ENCODE results near the gene MSH2. TPM values are rescaled to one million over a fixed set of nuclear protein-coding genes. Genes with fewer than 3 reads are reported as not detected.

Gene MSH2
- total RNA-seq, 4 donors from 2014 or later = 5.7 to 12.9 (median 8.5) TPM

DNA sequence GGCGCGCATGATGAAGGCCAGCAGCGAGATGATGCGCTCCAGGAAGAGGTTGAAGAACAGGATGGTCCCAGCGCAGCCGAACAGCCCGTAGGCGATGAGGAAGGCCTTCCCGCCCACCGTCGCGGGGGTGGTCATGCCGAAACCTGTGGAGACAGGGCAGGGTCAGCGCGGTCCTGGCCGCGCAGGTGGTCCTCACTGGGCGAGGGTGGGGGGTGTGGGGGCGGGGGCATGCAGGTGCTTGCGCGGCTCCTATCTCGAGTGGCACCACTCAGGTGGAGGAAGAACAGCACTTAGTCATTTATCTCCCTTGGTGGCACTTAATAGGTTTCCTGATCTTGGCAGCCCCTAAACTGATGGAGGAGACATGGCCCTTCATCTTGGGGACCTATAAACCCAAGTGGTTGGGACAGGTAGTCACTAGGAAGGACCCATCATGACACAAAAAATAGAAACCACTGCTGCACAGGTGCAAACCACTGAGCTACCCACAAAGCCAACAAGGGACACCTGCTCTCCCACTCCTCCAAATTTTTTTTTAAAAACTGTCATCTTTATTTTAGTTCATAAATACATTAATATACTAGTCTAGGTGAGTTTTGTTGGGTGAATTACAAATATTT is 118.8 kb downstream of the MSH2 start:
- peaks cover 51% of the 10 kb centered on the region for H3K27me3 ChIP-seq
- TF ChIP-seq EP300 (IDR thresholded peaks at IDR 0.05) = no peak
- TF ChIP-seq, protein P1, sequence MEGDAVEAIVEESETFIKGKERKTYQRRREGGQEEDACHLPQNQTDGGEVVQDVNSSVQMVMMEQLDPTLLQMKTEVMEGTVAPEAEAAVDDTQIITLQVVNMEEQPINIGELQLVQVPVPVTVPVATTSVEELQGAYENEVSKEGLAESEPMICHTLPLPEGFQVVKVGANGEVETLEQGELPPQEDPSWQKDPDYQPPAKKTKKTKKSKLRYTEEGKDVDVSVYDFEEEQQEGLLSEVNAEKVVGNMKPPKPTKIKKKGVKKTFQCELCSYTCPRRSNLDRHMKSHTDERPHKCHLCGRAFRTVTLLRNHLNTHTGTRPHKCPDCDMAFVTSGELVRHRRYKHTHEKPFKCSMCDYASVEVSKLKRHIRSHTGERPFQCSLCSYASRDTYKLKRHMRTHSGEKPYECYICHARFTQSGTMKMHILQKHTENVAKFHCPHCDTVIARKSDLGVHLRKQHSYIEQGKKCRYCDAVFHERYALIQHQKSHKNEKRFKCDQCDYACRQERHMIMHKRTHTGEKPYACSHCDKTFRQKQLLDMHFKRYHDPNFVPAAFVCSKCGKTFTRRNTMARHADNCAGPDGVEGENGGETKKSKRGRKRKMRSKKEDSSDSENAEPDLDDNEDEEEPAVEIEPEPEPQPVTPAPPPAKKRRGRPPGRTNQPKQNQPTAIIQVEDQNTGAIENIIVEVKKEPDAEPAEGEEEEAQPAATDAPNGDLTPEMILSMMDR (IDR thresholded peaks at IDR 0.05) = no peak
- no peak for TF ChIP-seq POLR2A (IDR thresholded peaks at IDR 0.05)
- no peaks in the 10 kb centered on the region for H3K9me3 ChIP-seq
- no peak overlapping the region for H3K27ac ChIP-seq
- H3K4me3 ChIP-seq = peak overlapping the region in 1 of 2 donors; percentile 53
- WGBS, 2 donors (ENCODE audit: low coverage in 1 of 2) = 20% methylated on average over 1 of the region's 22 CpGs; no CpG with 5 or more reads in 1 of the 2 donors
- H3K36me3 ChIP-seq = no peaks in the 10 kb centered on the region
- H3K4me1 ChIP-seq = peaks cover 0 to 17% (median 5%) of the 10 kb centered on the region in 3 donors
- no peak for ATAC-seq

DNA sequence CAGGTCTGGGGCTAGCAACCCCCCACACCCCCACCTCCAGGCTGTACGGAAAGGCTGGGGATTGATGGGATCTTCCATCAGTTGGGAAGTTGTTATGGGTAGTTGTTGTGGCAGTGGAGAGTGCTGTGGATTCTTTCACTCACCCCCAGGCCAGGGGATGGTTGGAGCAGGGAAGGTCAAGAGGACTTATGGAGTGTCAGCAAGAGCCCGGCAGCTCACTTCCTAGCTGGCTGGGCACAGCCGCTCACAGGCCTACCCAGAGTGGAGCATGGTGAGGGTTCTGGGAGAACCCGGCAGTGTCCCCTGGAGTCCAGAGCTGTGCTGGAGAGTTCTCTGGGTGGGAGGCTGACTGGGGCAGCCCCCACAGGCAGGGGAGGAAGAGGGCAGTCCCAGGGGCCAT is 122.2 kb downstream of the MSH2 start:
- Histone ChIP-seq H3K9me3 (no peaks in the 10 kb centered on the region), H3K4me1 (peaks cover 0 to 16% (median 5%) of the 10 kb centered on the region in 3 donors), H3K4me3 (no peak overlapping the region), H3K27me3 (peaks cover 32% of the 10 kb centered on the region), H3K27ac (no peak overlapping the region), H3K36me3 (no peaks in the 10 kb centered on the region)
- WGBS, 2 donors (ENCODE audit: low coverage in 1 of 2) = 100% methylated on average over 1 of the region's 4 CpGs; no CpG with 5 or more reads in 1 of the 2 donors
- TF ChIP-seq EP300 (IDR thresholded peaks at IDR 0.05) (no peak), POLR2A (IDR thresholded peaks at IDR 0.05) (no peak), POLR2AphosphoS5 (IDR thresholded peaks at IDR 0.05) (no peak)
- TF ChIP-seq, protein P1 (IDR thresholded peaks at IDR 0.05) = no peak
- no peak for ATAC-seq

DNA sequence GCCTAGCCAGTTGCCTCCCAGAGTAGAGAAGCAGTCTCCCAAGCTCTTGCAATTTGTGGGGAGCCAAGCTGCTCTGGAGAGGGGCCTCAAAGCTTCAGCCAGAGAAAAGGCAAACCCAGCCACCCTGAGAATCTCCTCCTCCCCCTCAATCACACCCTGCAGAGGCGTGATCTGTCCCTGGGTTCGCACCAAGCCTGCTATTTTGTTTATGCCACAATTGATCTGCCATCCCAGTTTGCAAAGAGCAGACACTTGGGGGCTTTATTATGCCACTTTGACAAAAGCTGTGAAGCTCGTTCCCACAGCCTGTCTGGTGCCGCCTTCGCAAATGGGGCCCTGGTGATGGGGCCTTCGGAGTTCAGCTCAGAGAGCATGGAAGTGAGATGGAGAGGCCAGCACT is 125.5 kb downstream of the MSH2 start:
- no CpG with 5 or more reads among the region's 6 CpGs for WGBS, 2 donors (ENCODE audit: low coverage in 1 of 2)
- Histone ChIP-seq H3K27ac (no peak overlapping the region), H3K4me1 (no peaks in the 10 kb centered on the region), H3K9me3 (no peaks in the 10 kb centered on the region), H3K4me3 (no peak overlapping the region), H3K27me3 (peaks cover 9% of the 10 kb centered on the region), H3K36me3 (no peaks in the 10 kb centered on the region)
- ATAC-seq = no peak
- TF ChIP-seq, protein P1 (IDR thresholded peaks at IDR 0.05) = no peak
- no peak for TF ChIP-seq POLR2AphosphoS5 (IDR thresholded peaks at IDR 0.05)
- no peak for TF ChIP-seq EP300 (IDR thresholded peaks at IDR 0.05)
- no peak for TF ChIP-seq POLR2A (IDR thresholded peaks at IDR 0.05)

DNA sequence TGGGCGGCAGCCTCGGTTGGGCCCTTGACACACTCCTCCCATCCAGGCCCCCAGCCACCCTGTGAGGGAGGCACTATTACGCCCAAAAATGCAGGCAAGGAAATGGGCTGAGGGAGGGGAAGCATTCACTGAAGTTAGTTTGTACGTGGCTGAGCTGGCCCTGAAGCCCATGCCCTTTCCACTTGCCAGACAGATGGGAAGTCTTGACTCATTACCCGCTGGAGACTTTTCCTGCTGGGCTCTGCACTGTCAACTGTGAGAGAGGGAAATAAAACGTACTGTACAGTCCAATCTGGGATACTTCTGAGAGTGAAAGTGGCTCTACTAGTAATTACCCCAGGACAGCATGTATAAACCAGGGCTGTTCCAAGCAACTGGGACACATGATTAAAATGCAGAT is 125.9 kb downstream of the MSH2 start:
- peaks cover 9% of the 10 kb centered on the region for H3K27me3 ChIP-seq
- no peak for ATAC-seq
- H3K4me3 ChIP-seq = no peak overlapping the region
- peaks cover 0 to 3% (median 0%) of the 10 kb centered on the region in 3 donors for H3K4me1 ChIP-seq
- no peaks in the 10 kb centered on the region for H3K9me3 ChIP-seq
- no peaks in the 10 kb centered on the region for H3K36me3 ChIP-seq
- WGBS, 2 donors (ENCODE audit: low coverage in 1 of 2) = 69 to 100% methylated on average over 1 to 3 of the region's 6 CpGs
- TF ChIP-seq, protein P1 (IDR thresholded peaks at IDR 0.05) = no peak
- TF ChIP-seq POLR2A (IDR thresholded peaks at IDR 0.05) (no peak), POLR2AphosphoS5 (IDR thresholded peaks at IDR 0.05) (no peak), EP300 (IDR thresholded peaks at IDR 0.05) (no peak)
- no peak overlapping the region for H3K27ac ChIP-seq

DNA sequence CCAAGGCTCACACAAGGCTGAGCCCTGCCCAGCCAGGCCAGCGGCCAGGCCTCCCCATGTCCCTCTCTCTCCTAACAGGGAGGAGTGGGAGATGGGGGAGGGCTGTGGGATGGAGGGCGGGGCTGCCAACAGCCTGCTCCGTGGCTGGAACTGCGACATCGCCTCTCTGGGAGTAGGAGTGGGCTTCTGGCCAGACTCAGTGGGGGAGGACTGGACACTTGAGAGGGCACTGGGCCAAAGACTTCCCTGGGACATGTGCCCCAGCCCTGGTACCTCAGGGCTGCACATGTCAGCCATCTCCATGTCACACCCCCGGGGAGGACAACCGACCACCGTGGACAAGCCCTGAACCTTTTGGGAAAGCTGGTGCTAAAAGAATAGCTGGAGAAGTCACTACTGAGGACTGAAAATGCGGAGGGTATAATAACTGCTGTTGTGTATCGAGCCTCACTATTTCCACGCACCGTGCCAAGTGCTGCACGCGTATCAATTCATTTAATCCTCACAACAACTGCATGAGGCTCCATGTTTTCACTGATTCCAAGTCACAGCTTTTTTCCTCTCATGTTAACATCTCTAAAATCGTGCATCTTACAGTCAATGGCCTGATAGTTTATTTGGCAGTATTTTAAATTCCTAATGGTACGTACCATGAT is 127.3 kb downstream of the MSH2 start:
- H3K9me3 ChIP-seq = no peaks in the 10 kb centered on the region
- H3K4me1 ChIP-seq = peaks cover 0 to 7% (median 0%) of the 10 kb centered on the region in 3 donors
- peaks cover under 1% of the 10 kb centered on the region for H3K27me3 ChIP-seq
- no peak for ATAC-seq
- no peak overlapping the region for H3K4me3 ChIP-seq
- 75 to 82% methylated on average over 8 to 9 of the region's 16 CpGs for WGBS, 2 donors (ENCODE audit: low coverage in 1 of 2)
- no peak overlapping the region for H3K27ac ChIP-seq
- TF ChIP-seq EP300 (IDR thresholded peaks at IDR 0.05) = no peak
- no peak for TF ChIP-seq POLR2AphosphoS5 (IDR thresholded peaks at IDR 0.05)
- no peak for TF ChIP-seq POLR2A (IDR thresholded peaks at IDR 0.05)
- TF ChIP-seq, protein P1 (IDR thresholded peaks at IDR 0.05) = no peak
- no peaks in the 10 kb centered on the region for H3K36me3 ChIP-seq

Data from gastroesophageal sphincter (tissue), 4 donors.